RPMI8226 (cell line): ENCODE measurements around the gene ZNG1E.
"Not testable (repeated sequence)": the region's sequence is repeated elsewhere in the genome, so short reads cannot be mapped to it uniquely, and the experiment has no call there.

ENCODE experiments used
- DNase-seq: peaks from one replicate; pipeline ENCODE4 v3.0.0-alpha.2; 2015

The ZNG1E gene

DNA sequence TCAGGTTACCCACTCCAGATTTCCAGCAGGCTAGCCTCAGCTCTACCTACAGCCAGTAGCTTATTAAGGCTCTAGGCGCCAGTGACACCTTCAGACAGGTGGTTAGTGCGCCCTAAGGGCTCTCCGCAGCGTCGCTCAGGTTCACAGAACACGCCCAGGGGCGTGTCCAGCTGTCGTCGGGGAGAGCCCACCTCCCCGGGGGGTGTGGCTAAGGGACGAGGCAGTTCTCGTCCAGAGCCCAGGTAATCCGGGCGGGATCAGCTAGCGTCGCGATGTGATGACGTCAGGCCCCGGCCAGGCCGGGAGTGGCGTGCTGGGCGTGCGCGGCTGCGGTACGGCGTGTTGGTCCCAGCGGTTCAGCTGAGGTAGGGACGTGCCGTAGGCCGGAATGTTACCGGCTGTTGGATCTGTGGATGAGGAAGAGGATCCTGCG, at the start of gene ZNG1E:
TSS of gene ZNG1E (plus strand) at position 340 of the 433 bp plus-strand sequence. CDS start at position 389, 49 bp downstream.
- peak; percentile 9 for DNase-seq

GRCh38 chr9:65673579-65673978, 2.1 kb upstream of the ZNG1E start:
- not testable (repeated sequence) for DNase-seq

DNA sequence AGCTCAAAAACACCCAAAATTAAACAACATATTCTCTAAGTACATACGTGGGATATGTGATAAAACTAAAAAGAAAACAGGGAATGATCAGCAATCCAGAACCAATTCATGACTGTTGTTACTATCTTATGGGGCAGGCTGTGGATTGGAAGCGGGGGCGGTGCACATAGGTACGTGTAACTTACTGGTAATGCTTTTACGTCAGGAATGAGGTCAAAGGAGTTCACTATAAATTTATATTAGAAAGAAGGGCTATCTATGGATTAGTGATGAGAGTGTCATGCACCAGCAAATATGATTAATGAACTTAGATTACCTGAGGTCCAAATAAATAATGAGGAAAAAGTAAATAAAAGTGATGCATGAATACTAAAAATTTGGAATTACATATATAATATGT, 710 bp upstream of the ZNG1E start:
- DNase-seq = not testable (repeated sequence)

GRCh38 chr9:65676389-65676788, 661 bp downstream of the ZNG1E start:
- DNase-seq = not testable (repeated sequence)

- DNase-seq = not testable (repeated sequence)
Measured at GRCh38 chr9:65678533-65678932, 2.8 kb downstream of the ZNG1E start.

DNA sequence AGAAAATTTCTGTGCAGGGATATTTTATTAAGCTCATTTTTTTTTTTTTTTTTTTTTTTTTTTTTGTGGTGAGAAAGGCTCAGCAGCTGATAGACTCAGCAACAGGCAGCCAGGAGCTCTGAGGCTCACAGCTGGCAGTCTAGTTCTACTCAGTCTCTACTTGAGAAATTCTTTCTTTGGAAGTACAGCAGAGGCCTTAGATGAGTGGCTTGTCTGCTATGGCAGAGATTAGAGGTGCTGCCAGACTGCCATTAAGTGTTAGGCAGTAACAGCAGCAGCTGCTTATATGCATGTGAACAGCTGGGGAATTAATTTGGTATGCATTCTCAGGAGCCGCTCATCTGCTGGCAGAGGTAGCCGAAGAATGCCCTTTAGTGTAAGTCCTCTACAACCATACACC, 27.8 kb downstream of the ZNG1E start:
- DNase-seq = not testable (repeated sequence)

GRCh38 chr9:65714445-65714844, 38.7 kb downstream of the ZNG1E start:
- not testable (repeated sequence) for DNase-seq

GRCh38 chr9:65737096-65737564, 61.4 kb downstream of the ZNG1E start, which contains the start of gene FOXD4L4:
FOXD4L4 (plus strand) TSS chr9:65737146; CDS start chr9:65737146, 0 bp downstream.
- not testable (repeated sequence) for DNase-seq

GRCh38 chr9:65738133-65738532, 62.4 kb downstream of the ZNG1E start:
- not testable (repeated sequence) for DNase-seq
